ENCODE measurements around the gene IFNG.
"Not testable (repeated sequence)": the region's sequence is repeated elsewhere in the genome, so short reads cannot be mapped to it uniquely, and the experiment has no call there.

Gene IFNG

GRCh38 chr12:68159681-68160304, at the start of gene IFNG:
IFNG (minus strand) TSS chr12:68159740; CDS start chr12:68159615, 125 bp downstream.
- H3K4me1 ChIP-seq (ENCODE audit: control insufficient read depth, insufficient read depth, low read length), result no peaks in the 10 kb centered on the region
- H3K27me3 ChIP-seq (ENCODE audit: control insufficient read depth in 1 of 2, insufficient read depth in 2 of 2, low read length in 2 of 2), result no peaks in the 10 kb centered on the region

GRCh38 chr12:68209048-68209728, 49.6 kb upstream of the IFNG start:
- H3K36me3 ChIP-seq (ENCODE audit: control insufficient read depth in 2 of 2, insufficient read depth in 2 of 2, low read length in 2 of 2); H3K9me3 ChIP-seq (ENCODE audit: control insufficient read depth in 2 of 2, low read length in 2 of 2); H3K9ac ChIP-seq (ENCODE audit: low read length in 2 of 2); H3K4me3 ChIP-seq (ENCODE audit: low read length in 2 of 2); H3K4me1 ChIP-seq (ENCODE audit: control insufficient read depth, insufficient read depth, low read length); H3K27me3 ChIP-seq (ENCODE audit: control insufficient read depth in 1 of 2, insufficient read depth in 2 of 2, low read length in 2 of 2); H3K27ac ChIP-seq (ENCODE audit: low read length): not testable (repeated sequence)

More at GRCh38 chr12:68159681-68160304, at the start of gene IFNG:
- Histone ChIP-seq H3K9me3 (ENCODE audit: control insufficient read depth in 2 of 2, low read length in 2 of 2) (no peaks in the 10 kb centered on the region), H3K27ac (ENCODE audit: low read length) (no peak within 1 kb of the TSS), H3K36me3 (ENCODE audit: control insufficient read depth in 2 of 2, insufficient read depth in 2 of 2, low read length in 2 of 2) (no peaks in the 10 kb centered on the region), H3K9ac (ENCODE audit: low read length in 2 of 2) (no peak within 1 kb of the TSS), H3K4me3 (ENCODE audit: low read length in 2 of 2) (no peak within 1 kb of the TSS)

- no peaks in the 10 kb centered on the region for H3K9me3 ChIP-seq (ENCODE audit: control insufficient read depth in 2 of 2, low read length in 2 of 2)
- no peaks in the 10 kb centered on the region for H3K27me3 ChIP-seq (ENCODE audit: control insufficient read depth in 1 of 2, insufficient read depth in 2 of 2, low read length in 2 of 2)
- H3K4me3 ChIP-seq (ENCODE audit: low read length in 2 of 2), result no peak overlapping the region
- H3K4me1 ChIP-seq (ENCODE audit: control insufficient read depth, insufficient read depth, low read length), result no peaks in the 10 kb centered on the region
- no peak overlapping the region for H3K9ac ChIP-seq (ENCODE audit: low read length in 2 of 2)
- H3K36me3 ChIP-seq (ENCODE audit: control insufficient read depth in 2 of 2, insufficient read depth in 2 of 2, low read length in 2 of 2), result no peaks in the 10 kb centered on the region
- H3K27ac ChIP-seq (ENCODE audit: low read length), result no peak overlapping the region
Measured at GRCh38 chr12:68207276-68207675, 47.7 kb upstream of the IFNG start.

DNA sequence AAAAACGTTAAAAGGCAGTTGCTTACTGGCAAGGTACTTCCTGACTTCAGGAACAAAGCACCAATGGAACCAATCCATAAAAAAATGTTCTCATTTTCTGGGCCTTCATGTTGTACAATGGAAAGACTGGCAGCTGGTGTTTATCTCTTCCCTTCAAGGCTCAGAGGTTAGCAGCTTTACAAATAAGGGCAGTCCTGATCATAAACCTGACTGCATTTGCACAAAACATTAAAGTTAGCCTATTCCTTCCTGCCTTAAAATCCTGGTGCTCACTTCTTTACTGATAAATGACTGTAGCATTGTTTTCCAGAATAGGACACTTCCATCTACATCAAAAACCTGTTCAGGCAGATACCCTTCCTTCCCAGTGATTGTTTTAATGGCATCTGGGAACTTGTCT, 46.9 kb upstream of the IFNG start:
- Histone ChIP-seq H3K27ac (ENCODE audit: low read length) (no peak overlapping the region), H3K4me3 (ENCODE audit: low read length in 2 of 2) (no peak overlapping the region), H3K9me3 (ENCODE audit: control insufficient read depth in 2 of 2, low read length in 2 of 2) (no peaks in the 10 kb centered on the region), H3K36me3 (ENCODE audit: control insufficient read depth in 2 of 2, insufficient read depth in 2 of 2, low read length in 2 of 2) (no peaks in the 10 kb centered on the region), H3K9ac (ENCODE audit: low read length in 2 of 2) (no peak overlapping the region), H3K27me3 (ENCODE audit: control insufficient read depth in 1 of 2, insufficient read depth in 2 of 2, low read length in 2 of 2) (no peaks in the 10 kb centered on the region), H3K4me1 (ENCODE audit: control insufficient read depth, insufficient read depth, low read length) (no peaks in the 10 kb centered on the region)

- Histone ChIP-seq H3K9me3 (ENCODE audit: control insufficient read depth in 2 of 2, low read length in 2 of 2) (no peaks in the 10 kb centered on the region), H3K9ac (ENCODE audit: low read length in 2 of 2) (no peak overlapping the region), H3K4me3 (ENCODE audit: low read length in 2 of 2) (no peak overlapping the region), H3K36me3 (ENCODE audit: control insufficient read depth in 2 of 2, insufficient read depth in 2 of 2, low read length in 2 of 2) (no peaks in the 10 kb centered on the region), H3K27ac (ENCODE audit: low read length) (no peak overlapping the region), H3K4me1 (ENCODE audit: control insufficient read depth, insufficient read depth, low read length) (no peaks in the 10 kb centered on the region), H3K27me3 (ENCODE audit: control insufficient read depth in 1 of 2, insufficient read depth in 2 of 2, low read length in 2 of 2) (no peaks in the 10 kb centered on the region)
Measured at GRCh38 chr12:68203460-68203875, 43.9 kb upstream of the IFNG start.

GRCh38 chr12:68200854-68201253, 41.3 kb upstream of the IFNG start:
- H3K4me1 ChIP-seq (ENCODE audit: control insufficient read depth, insufficient read depth, low read length), result no peaks in the 10 kb centered on the region
- no peak overlapping the region for H3K4me3 ChIP-seq (ENCODE audit: low read length in 2 of 2)
- H3K9ac ChIP-seq (ENCODE audit: low read length in 2 of 2), result no peak overlapping the region
- no peak overlapping the region for H3K27ac ChIP-seq (ENCODE audit: low read length)
- H3K9me3 ChIP-seq (ENCODE audit: control insufficient read depth in 2 of 2, low read length in 2 of 2), result no peaks in the 10 kb centered on the region
- H3K27me3 ChIP-seq (ENCODE audit: control insufficient read depth in 1 of 2, insufficient read depth in 2 of 2, low read length in 2 of 2), result no peaks in the 10 kb centered on the region
- H3K36me3 ChIP-seq (ENCODE audit: control insufficient read depth in 2 of 2, insufficient read depth in 2 of 2, low read length in 2 of 2), result no peaks in the 10 kb centered on the region

- Histone ChIP-seq H3K4me3 (ENCODE audit: low read length in 2 of 2) (no peak overlapping the region), H3K36me3 (ENCODE audit: control insufficient read depth in 2 of 2, insufficient read depth in 2 of 2, low read length in 2 of 2) (no peaks in the 10 kb centered on the region), H3K27ac (ENCODE audit: low read length) (no peak overlapping the region), H3K9ac (ENCODE audit: low read length in 2 of 2) (no peak overlapping the region), H3K4me1 (ENCODE audit: control insufficient read depth, insufficient read depth, low read length) (no peaks in the 10 kb centered on the region), H3K9me3 (ENCODE audit: control insufficient read depth in 2 of 2, low read length in 2 of 2) (no peaks in the 10 kb centered on the region), H3K27me3 (ENCODE audit: control insufficient read depth in 1 of 2, insufficient read depth in 2 of 2, low read length in 2 of 2) (no peaks in the 10 kb centered on the region)
Measured at GRCh38 chr12:68199127-68199526, 39.6 kb upstream of the IFNG start.

DNA sequence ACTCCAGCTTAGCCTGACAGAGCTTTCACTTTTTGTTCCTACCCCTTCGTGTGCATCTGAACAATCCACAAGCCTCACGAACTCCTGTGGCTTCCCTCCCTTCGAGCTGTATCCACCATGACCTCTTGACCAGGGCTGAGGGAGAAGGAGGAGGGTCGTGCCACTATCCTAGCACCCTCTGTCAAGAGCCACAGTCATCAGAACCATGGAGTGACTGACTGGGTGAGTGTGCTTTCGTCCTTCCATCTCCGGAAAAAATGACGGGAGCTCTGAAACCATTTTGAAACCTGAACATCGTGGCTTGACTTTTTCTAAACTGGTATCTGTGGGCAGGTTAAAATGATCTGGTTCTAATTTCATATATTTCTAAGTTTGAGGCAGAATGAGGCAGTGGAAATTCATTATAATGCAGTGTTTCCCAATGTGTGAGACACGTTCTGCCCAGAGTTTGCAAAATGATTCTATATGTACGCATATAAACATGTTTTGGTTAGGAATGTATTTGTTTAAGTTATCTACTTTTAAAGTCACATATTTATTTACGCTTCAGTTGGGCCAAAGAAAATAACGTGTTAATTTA, 39.1 kb upstream of the IFNG start:
- Histone ChIP-seq H3K36me3 (ENCODE audit: control insufficient read depth in 2 of 2, insufficient read depth in 2 of 2, low read length in 2 of 2) (no peaks in the 10 kb centered on the region), H3K27me3 (ENCODE audit: control insufficient read depth in 1 of 2, insufficient read depth in 2 of 2, low read length in 2 of 2) (no peaks in the 10 kb centered on the region), H3K27ac (ENCODE audit: low read length) (no peak overlapping the region), H3K4me1 (ENCODE audit: control insufficient read depth, insufficient read depth, low read length) (no peaks in the 10 kb centered on the region), H3K9me3 (ENCODE audit: control insufficient read depth in 2 of 2, low read length in 2 of 2) (no peaks in the 10 kb centered on the region), H3K9ac (ENCODE audit: low read length in 2 of 2) (no peak overlapping the region), H3K4me3 (ENCODE audit: low read length in 2 of 2) (no peak overlapping the region)

- no peak overlapping the region for H3K4me3 ChIP-seq (ENCODE audit: low read length in 2 of 2)
- no peaks in the 10 kb centered on the region for H3K9me3 ChIP-seq (ENCODE audit: control insufficient read depth in 2 of 2, low read length in 2 of 2)
Measured at GRCh38 chr12:68190301-68190700, 30.8 kb upstream of the IFNG start.

GRCh38 chr12:68189821-68190242, 30.3 kb upstream of the IFNG start:
- H3K27ac ChIP-seq (ENCODE audit: low read length), result no peak overlapping the region
- H3K4me1 ChIP-seq (ENCODE audit: control insufficient read depth, insufficient read depth, low read length), result no peaks in the 10 kb centered on the region
- H3K36me3 ChIP-seq (ENCODE audit: control insufficient read depth in 2 of 2, insufficient read depth in 2 of 2, low read length in 2 of 2), result no peaks in the 10 kb centered on the region
- H3K27me3 ChIP-seq (ENCODE audit: control insufficient read depth in 1 of 2, insufficient read depth in 2 of 2, low read length in 2 of 2), result peaks cover 0 to 2% of the 10 kb centered on the region in 2 donors
- no peak overlapping the region for H3K9ac ChIP-seq (ENCODE audit: low read length in 2 of 2)
- H3K9me3 ChIP-seq (ENCODE audit: control insufficient read depth in 2 of 2, low read length in 2 of 2), result no peaks in the 10 kb centered on the region
- H3K4me3 ChIP-seq (ENCODE audit: low read length in 2 of 2), result no peak overlapping the region

More at GRCh38 chr12:68190301-68190700, 30.8 kb upstream of the IFNG start:
- H3K27me3 ChIP-seq (ENCODE audit: control insufficient read depth in 1 of 2, insufficient read depth in 2 of 2, low read length in 2 of 2), result peaks cover 0 to 2% of the 10 kb centered on the region in 2 donors
- H3K27ac ChIP-seq (ENCODE audit: low read length), result no peak overlapping the region
- H3K4me1 ChIP-seq (ENCODE audit: control insufficient read depth, insufficient read depth, low read length), result no peaks in the 10 kb centered on the region
- H3K36me3 ChIP-seq (ENCODE audit: control insufficient read depth in 2 of 2, insufficient read depth in 2 of 2, low read length in 2 of 2), result no peaks in the 10 kb centered on the region
- H3K9ac ChIP-seq (ENCODE audit: low read length in 2 of 2), result no peak overlapping the region

DNA sequence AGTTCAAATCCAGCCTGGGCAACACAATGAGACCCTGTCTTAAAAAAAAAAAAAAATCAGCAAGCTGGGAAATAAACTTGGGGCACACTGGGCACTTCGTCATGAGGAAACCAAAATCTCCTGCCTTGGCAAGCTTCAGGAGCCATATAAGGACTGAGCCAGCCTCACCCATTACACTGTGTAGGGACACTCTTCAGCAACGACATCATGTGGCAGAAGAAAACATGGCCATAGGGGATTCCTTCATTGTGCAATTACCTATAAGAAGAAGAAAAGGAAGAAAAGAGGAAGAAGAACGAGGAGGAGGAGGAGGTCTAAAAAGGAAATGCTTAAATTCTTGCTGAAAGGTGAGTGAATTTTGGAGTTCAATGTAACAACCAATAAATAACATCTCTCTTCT, 26.1 kb upstream of the IFNG start:
- H3K9ac ChIP-seq (ENCODE audit: low read length in 2 of 2), result no peak overlapping the region
- no peak overlapping the region for H3K27ac ChIP-seq (ENCODE audit: low read length)
- no peaks in the 10 kb centered on the region for H3K4me1 ChIP-seq (ENCODE audit: control insufficient read depth, insufficient read depth, low read length)
- H3K27me3 ChIP-seq (ENCODE audit: control insufficient read depth in 1 of 2, insufficient read depth in 2 of 2, low read length in 2 of 2), result peaks cover 0 to 2% of the 10 kb centered on the region in 2 donors
- no peaks in the 10 kb centered on the region for H3K36me3 ChIP-seq (ENCODE audit: control insufficient read depth in 2 of 2, insufficient read depth in 2 of 2, low read length in 2 of 2)
- H3K9me3 ChIP-seq (ENCODE audit: control insufficient read depth in 2 of 2, low read length in 2 of 2), result no peaks in the 10 kb centered on the region
- H3K4me3 ChIP-seq (ENCODE audit: low read length in 2 of 2), result no peak overlapping the region

Measured in stomach smooth muscle (tissue), 2 donors.